Measurements from ENCODE around the gene LRP6.

- TF ChIP-seq EZH2 (IDR thresholded peaks at IDR 0.05; ENCODE audit: borderline replicate concordance, insufficient read depth, low read length, poor library complexity, severe bottlenecking) (no peak), CTCF (IDR thresholded peaks at IDR 0.05; ENCODE audit: poor library complexity, severe bottlenecking) (no peak), POLR2AphosphoS5 (IDR thresholded peaks at IDR 0.05) (no peak), EP300 (conservative IDR thresholded peaks at IDR 0.05; ENCODE audit: poor library complexity, severe bottlenecking) (no peak), MXI1 (conservative IDR thresholded peaks at IDR 0.05; ENCODE audit: poor library complexity, severe bottlenecking) (no peak), RAD21 (conservative IDR thresholded peaks at IDR 0.05) (no peak), SMC3 (conservative IDR thresholded peaks at IDR 0.05; ENCODE audit: poor library complexity) (no peak), TAF1 (IDR thresholded peaks at IDR 0.05; ENCODE audit: low read depth) (no peak)
- TF ChIP-seq, protein P1, sequence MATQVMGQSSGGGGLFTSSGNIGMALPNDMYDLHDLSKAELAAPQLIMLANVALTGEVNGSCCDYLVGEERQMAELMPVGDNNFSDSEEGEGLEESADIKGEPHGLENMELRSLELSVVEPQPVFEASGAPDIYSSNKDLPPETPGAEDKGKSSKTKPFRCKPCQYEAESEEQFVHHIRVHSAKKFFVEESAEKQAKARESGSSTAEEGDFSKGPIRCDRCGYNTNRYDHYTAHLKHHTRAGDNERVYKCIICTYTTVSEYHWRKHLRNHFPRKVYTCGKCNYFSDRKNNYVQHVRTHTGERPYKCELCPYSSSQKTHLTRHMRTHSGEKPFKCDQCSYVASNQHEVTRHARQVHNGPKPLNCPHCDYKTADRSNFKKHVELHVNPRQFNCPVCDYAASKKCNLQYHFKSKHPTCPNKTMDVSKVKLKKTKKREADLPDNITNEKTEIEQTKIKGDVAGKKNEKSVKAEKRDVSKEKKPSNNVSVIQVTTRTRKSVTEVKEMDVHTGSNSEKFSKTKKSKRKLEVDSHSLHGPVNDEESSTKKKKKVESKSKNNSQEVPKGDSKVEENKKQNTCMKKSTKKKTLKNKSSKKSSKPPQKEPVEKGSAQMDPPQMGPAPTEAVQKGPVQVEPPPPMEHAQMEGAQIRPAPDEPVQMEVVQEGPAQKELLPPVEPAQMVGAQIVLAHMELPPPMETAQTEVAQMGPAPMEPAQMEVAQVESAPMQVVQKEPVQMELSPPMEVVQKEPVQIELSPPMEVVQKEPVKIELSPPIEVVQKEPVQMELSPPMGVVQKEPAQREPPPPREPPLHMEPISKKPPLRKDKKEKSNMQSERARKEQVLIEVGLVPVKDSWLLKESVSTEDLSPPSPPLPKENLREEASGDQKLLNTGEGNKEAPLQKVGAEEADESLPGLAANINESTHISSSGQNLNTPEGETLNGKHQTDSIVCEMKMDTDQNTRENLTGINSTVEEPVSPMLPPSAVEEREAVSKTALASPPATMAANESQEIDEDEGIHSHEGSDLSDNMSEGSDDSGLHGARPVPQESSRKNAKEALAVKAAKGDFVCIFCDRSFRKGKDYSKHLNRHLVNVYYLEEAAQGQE (IDR thresholded peaks at IDR 0.05; ENCODE audit: borderline replicate concordance): no peak
Observed at GRCh38 chr12:12083688-12084087, 183.2 kb downstream of the LRP6 start.
